Body of pancreas (tissue), 4 donors: Measurements from ENCODE around the gene YBX3.

ENCODE experiments used
- POLR2A ChIP-seq, 3 donors: fragments of 450-650 bp; IDR thresholded peaks; one replicate each; pipeline ENCODE4 v1.6.1; 2016; ENCODE audit warnings: antibody characterized with exemption in 3 of 3, mild to moderate bottlenecking in 2 of 3
- TF ChIP-seq, protein P1 (sequence below), 7 experiments: fragments of 450-650 bp in 4 of 7; fragments of 200-600 bp in 3 of 7; sonication (generic) in 3 of 7; IDR thresholded peaks; one replicate each; pipeline ENCODE4 v1.5.1; 2016 to 2019; ENCODE audit warnings: antibody characterized with exemption in 7 of 7

DNA sequence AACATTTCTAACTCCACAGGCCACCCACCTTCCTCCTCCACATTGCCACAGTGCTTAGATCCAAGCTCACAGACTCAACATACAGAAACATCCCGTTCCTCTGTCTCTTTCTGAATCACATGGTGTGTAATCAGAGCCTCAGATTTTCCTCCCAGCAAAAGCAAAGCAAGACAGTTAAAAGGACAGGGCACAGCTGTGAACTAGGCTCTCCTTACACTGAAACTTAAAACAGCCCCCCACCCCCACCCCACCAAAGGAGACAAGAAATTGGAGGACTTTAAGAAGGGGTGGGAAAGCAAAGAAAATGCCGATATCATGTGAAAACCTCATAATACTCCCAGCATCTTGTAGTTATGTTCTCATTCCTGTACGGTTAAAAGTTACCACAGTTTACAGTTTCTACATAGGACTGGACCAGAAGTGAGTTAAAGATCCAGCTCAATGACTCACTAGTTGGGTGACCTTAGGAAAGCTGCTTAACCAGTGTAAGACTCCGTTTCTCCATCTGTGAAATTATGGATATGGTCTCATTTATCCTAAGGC lies 4.8 kb downstream of the YBX3 start:
- TF ChIP-seq, protein P1, sequence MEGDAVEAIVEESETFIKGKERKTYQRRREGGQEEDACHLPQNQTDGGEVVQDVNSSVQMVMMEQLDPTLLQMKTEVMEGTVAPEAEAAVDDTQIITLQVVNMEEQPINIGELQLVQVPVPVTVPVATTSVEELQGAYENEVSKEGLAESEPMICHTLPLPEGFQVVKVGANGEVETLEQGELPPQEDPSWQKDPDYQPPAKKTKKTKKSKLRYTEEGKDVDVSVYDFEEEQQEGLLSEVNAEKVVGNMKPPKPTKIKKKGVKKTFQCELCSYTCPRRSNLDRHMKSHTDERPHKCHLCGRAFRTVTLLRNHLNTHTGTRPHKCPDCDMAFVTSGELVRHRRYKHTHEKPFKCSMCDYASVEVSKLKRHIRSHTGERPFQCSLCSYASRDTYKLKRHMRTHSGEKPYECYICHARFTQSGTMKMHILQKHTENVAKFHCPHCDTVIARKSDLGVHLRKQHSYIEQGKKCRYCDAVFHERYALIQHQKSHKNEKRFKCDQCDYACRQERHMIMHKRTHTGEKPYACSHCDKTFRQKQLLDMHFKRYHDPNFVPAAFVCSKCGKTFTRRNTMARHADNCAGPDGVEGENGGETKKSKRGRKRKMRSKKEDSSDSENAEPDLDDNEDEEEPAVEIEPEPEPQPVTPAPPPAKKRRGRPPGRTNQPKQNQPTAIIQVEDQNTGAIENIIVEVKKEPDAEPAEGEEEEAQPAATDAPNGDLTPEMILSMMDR (IDR thresholded peaks at IDR 0.05) = no peak
- TF ChIP-seq POLR2A (IDR thresholded peaks at IDR 0.05) = no peak
